GM12878 (cell line): ENCODE measurements around the gene STK10. TPM values are rescaled to one million over a fixed set of nuclear protein-coding genes. Genes with fewer than 3 reads are reported as not detected.

Experiments
- ATF2 ChIP-seq: IDR thresholded peaks from 2 replicates; pipeline ENCODE4 v1.6.1; 2012; ENCODE audit warnings: low read length, inconsistent platforms
- GATAD2B ChIP-seq: fragments of 450-650 bp; conservative IDR thresholded peaks from 2 replicates; pipeline ENCODE4 v1.6.1; 2017; ENCODE audit warnings: low read depth, mild to moderate bottlenecking, moderate library complexity
- STAT3 ChIP-seq: IDR thresholded peaks from 2 replicates; pipeline ENCODE4 v1.6.1; 2011; ENCODE audit warnings: low read depth, low read length, improper control_type of control experiment
- YY1 ChIP-seq: IDR thresholded peaks from 2 replicates; pipeline ENCODE4 v1.6.1; 2011; ENCODE audit warnings: low read depth, mild to moderate bottlenecking, low read length
- ZNF217 ChIP-seq: fragments of 450-650 bp; IDR thresholded peaks from 2 replicates; pipeline ENCODE4 v1.6.1; 2017; ENCODE audit warnings: antibody characterized with exemption, mild to moderate bottlenecking
- polyA plus RNA-seq, 11 experiments: library from polyadenylated mRNA; depleted of rRNA in 4 of 11; unstranded in 6 of 11; stranded (reverse) in 5 of 11; fragments of >200 nt; fragmentation: Nextera tagmentation in 4 of 11; fragmentation: Illumina TruSeq in 1 of 11; extraction: Ambion mirVana in 4 of 11; extraction: Trizol in 1 of 11; gene quantifications; 1 replicate in 1 of 11; 2 replicates in 10 of 11; pipeline versions ENCODE4 v1.2.1 to v1.2.3, GENCODE V29; 2011 to 2016; ENCODE audit warnings: inconsistent platforms in 2 of 11, missing spikeins in 2 of 11, low read depth in 1 of 11
- total RNA-seq, 4 experiments: library from RNA; depleted of rRNA in 3 of 4; stranded (reverse); fragments of >200 nt in 3 of 4; fragmentation: Illumina TruSeq in 1 of 4; extraction: Trizol in 1 of 4; gene quantifications; 2 replicates each; pipeline versions ENCODE4 v1.2.1 to v1.2.3, GENCODE V29; 2013 to 2021
- TF ChIP-seq, protein P1 (sequence below): fragments of 450-650 bp; IDR thresholded peaks from 2 replicates; pipeline ENCODE4 v1.6.1; 2017; ENCODE audit warnings: mild to moderate bottlenecking, moderate library complexity

STK10 gene
- total and polyA plus RNA-seq, 10 of the 15 experiments (the other 5 are each of a cell fraction or from before 2014, with no cell fraction given) = 14.2 to 96.4 (median 50.6) TPM

DNA sequence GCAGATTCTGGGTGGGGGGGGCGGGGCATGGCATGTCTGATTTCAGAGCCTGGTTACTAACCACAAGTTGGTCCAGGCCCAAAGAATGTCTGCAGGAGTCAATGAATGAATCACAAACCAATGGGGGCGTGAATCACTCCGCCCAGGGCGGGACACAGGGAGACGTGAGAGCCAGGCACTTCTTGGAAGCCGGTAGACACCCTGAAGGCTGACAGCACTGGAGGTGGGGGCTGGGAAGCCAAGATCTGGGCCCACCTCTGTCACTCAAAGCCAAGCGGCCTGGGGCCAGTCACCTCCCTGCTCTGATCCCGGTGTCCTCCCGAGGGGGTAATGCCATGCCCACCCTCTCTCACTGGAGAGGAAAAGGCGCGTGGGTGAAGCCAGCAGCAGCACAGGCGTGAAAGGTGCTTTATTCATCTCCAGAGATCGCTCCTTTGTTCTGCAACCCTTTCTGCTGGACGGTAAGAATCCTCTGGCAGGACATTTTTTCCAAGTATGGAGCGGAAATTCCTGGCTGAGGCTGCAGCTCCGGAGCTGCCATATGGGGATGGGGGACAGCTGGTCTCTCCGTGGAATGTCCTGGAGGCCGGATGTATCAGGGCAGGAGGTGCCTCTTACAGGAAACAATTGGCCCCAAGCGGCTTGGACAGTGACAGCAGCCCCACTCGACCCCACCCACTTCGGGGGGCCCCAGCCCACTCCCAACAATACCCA lies 85.0 kb downstream of the STK10 start (continued):
- TF ChIP-seq YY1 (no peak), GATAD2B (no peak), STAT3 (no peak), ATF2 (no peak), ZNF217 (no peak)
- TF ChIP-seq, protein P1, sequence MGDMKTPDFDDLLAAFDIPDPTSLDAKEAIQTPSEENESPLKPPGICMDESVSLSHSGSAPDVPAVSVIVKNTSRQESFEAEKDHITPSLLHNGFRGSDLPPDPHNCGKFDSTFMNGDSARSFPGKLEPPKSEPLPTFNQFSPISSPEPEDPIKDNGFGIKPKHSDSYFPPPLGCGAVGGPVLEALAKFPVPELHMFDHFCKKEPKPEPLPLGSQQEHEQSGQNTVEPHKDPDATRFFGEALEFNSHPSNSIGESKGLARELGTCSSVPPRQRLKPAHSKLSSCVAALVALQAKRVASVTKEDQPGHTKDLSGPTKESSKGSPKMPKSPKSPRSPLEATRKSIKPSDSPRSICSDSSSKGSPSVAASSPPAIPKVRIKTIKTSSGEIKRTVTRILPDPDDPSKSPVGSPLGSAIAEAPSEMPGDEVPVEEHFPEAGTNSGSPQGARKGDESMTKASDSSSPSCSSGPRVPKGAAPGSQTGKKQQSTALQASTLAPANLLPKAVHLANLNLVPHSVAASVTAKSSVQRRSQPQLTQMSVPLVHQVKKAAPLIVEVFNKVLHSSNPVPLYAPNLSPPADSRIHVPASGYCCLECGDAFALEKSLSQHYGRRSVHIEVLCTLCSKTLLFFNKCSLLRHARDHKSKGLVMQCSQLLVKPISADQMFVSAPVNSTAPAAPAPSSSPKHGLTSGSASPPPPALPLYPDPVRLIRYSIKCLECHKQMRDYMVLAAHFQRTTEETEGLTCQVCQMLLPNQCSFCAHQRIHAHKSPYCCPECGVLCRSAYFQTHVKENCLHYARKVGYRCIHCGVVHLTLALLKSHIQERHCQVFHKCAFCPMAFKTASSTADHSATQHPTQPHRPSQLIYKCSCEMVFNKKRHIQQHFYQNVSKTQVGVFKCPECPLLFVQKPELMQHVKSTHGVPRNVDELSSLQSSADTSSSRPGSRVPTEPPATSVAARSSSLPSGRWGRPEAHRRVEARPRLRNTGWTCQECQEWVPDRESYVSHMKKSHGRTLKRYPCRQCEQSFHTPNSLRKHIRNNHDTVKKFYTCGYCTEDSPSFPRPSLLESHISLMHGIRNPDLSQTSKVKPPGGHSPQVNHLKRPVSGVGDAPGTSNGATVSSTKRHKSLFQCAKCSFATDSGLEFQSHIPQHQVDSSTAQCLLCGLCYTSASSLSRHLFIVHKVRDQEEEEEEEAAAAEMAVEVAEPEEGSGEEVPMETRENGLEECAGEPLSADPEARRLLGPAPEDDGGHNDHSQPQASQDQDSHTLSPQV = no peak
